ENCODE measurements around the gene VSX1.

- TF ChIP-seq CTCF (IDR thresholded peaks at IDR 0.05) = no peak
- TF ChIP-seq POLR2A (IDR thresholded peaks at IDR 0.05) = no peak
Measured at GRCh38 chr20:25067102-25067987, 14.6 kb downstream of the VSX1 start.
